ENCODE measurements around the gene THNSL1. TPM values are rescaled to one million over a fixed set of nuclear protein-coding genes. Genes with fewer than 3 reads are reported as not detected.

Gene THNSL1
- total RNA-seq, 3 donors from 2014 or later = 2.2 to 3.7 (median 3.2) TPM

DNA sequence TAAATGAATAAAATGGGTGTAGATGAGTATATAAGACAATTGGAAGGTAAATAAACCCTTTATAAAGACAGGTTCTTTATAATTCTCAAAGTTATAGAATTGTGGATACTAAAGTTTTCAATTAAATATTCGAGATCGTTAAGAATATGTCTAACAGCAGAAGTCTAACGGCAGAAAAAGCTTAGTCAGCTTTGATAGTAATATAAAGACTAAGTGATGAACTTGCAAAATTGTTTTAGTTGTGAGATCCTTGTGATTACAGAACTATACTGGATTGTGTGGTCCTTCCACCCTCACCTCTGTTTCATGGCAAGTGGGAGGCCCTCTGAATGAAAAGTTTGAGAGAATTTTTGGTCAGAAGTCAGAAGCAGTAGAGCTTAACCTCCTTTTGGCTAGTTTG is 2.3 kb downstream of the THNSL1 start:
- ATAC-seq (no peak), DNase-seq (no peak)
- intact Hi-C loops (cut with DNase I, micrococcal nuclease) = no loop called here
- Histone ChIP-seq H3K4me1 (ENCODE audit: low read depth) (peaks cover 11% of the 10 kb centered on the region), H3K36me3 (ENCODE audit: low read depth) (no peaks in the 10 kb centered on the region), H3K4me3 (no peak overlapping the region), H3K9me3 (no peaks in the 10 kb centered on the region)
- TF ChIP-seq, protein P1, sequence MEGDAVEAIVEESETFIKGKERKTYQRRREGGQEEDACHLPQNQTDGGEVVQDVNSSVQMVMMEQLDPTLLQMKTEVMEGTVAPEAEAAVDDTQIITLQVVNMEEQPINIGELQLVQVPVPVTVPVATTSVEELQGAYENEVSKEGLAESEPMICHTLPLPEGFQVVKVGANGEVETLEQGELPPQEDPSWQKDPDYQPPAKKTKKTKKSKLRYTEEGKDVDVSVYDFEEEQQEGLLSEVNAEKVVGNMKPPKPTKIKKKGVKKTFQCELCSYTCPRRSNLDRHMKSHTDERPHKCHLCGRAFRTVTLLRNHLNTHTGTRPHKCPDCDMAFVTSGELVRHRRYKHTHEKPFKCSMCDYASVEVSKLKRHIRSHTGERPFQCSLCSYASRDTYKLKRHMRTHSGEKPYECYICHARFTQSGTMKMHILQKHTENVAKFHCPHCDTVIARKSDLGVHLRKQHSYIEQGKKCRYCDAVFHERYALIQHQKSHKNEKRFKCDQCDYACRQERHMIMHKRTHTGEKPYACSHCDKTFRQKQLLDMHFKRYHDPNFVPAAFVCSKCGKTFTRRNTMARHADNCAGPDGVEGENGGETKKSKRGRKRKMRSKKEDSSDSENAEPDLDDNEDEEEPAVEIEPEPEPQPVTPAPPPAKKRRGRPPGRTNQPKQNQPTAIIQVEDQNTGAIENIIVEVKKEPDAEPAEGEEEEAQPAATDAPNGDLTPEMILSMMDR (IDR thresholded peaks at IDR 0.05) = no peak

- DNase-seq = no peak
- ATAC-seq = no peak
- H3K4me3 ChIP-seq = no peak overlapping the region
- H3K4me1 ChIP-seq (ENCODE audit: low read depth) = no peaks in the 10 kb centered on the region
- no peaks in the 10 kb centered on the region for H3K36me3 ChIP-seq (ENCODE audit: low read depth)
- H3K9me3 ChIP-seq = no peaks in the 10 kb centered on the region
- TF ChIP-seq, protein P1 (IDR thresholded peaks at IDR 0.05) = no peak
- intact Hi-C loops (cut with DNase I, micrococcal nuclease) = no loop called here
Measured at GRCh38 chr10:25023278-25023677, 6.9 kb downstream of the THNSL1 start.

GRCh38 chr10:25024528-25024927 is 8.1 kb downstream of the THNSL1 start:
- Histone ChIP-seq H3K9me3 (no peaks in the 10 kb centered on the region), H3K36me3 (ENCODE audit: low read depth) (no peaks in the 10 kb centered on the region), H3K4me1 (ENCODE audit: low read depth) (no peaks in the 10 kb centered on the region), H3K4me3 (no peak overlapping the region)
- no peak for ATAC-seq
- DNase-seq = no peak
- intact Hi-C loops (cut with DNase I, micrococcal nuclease) = no loop called here
- TF ChIP-seq, protein P1 (IDR thresholded peaks at IDR 0.05) = no peak

DNA sequence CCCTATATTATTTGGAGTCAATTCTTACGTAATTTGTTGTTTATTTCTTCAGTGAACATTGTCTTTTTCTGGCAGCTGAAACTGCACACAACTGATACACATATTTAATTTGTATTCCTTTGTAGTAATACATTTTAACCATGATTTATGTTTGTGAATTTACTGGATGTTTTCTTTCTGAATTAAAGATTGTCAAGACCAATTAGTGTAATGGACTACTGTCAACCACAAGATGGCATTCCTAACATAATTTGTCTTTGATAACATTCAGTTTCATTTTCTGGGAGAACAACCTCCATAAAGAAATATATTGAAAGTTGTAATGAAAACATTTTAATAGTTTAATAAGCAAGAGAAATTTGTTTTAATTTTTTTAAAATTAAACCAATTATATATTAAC is 10.1 kb downstream of the THNSL1 start:
- no peaks in the 10 kb centered on the region for H3K36me3 ChIP-seq (ENCODE audit: low read depth)
- no peak overlapping the region for H3K4me3 ChIP-seq
- ATAC-seq (no peak), DNase-seq (no peak)
- H3K4me1 ChIP-seq (ENCODE audit: low read depth) = no peaks in the 10 kb centered on the region
- no peaks in the 10 kb centered on the region for H3K9me3 ChIP-seq
- TF ChIP-seq, protein P1 (IDR thresholded peaks at IDR 0.05) = no peak
- intact Hi-C loops (cut with DNase I, micrococcal nuclease) = no loop called here

GRCh38 chr10:25028711-25029110 is 12.3 kb downstream of the THNSL1 start:
- DNase-seq (no peak), ATAC-seq (no peak)
- intact Hi-C loops (cut with DNase I, micrococcal nuclease) = no loop called here
- H3K9me3 ChIP-seq = no peaks in the 10 kb centered on the region
- H3K4me3 ChIP-seq = no peak overlapping the region
- no peaks in the 10 kb centered on the region for H3K4me1 ChIP-seq (ENCODE audit: low read depth)
- no peaks in the 10 kb centered on the region for H3K36me3 ChIP-seq (ENCODE audit: low read depth)
- TF ChIP-seq, protein P1 (IDR thresholded peaks at IDR 0.05) = no peak

- Histone ChIP-seq H3K4me1 (ENCODE audit: low read depth) (no peaks in the 10 kb centered on the region), H3K4me3 (no peak overlapping the region), H3K9me3 (no peaks in the 10 kb centered on the region), H3K36me3 (ENCODE audit: low read depth) (no peaks in the 10 kb centered on the region)
- intact Hi-C loops (cut with DNase I, micrococcal nuclease) = no loop called here
- no peak for ATAC-seq
- TF ChIP-seq, protein P1 (IDR thresholded peaks at IDR 0.05) = no peak
- no peak for DNase-seq
Measured at GRCh38 chr10:25029519-25029918, 13.1 kb downstream of the THNSL1 start.

All from mucosa of descending colon (tissue), 3 donors.